A549 (cell line): ENCODE measurements around the gene TMEM19.

Experiments used
- BHLHE40 ChIP-seq: IDR thresholded peaks from 2 replicates; pipeline ENCODE4 v1.6.1; 2012; ENCODE audit warnings: low read depth, low read length, inconsistent platforms
- CHD2 ChIP-seq: fragments of 150-350 bp; IDR thresholded peaks from 2 replicates; pipeline ENCODE4 v1.6.1; 2014; ENCODE audit warnings: low read length; ENCODE audit not compliant: partially characterized antibody
- CTCF ChIP-seq: fragments of >200 bp; sonication (Bioruptor Twin); formaldehyde crosslinking; IDR thresholded peaks from 3 replicates; pipeline ENCODE4 v1.5.1; 2016
- KDM5A ChIP-seq: fragments of 200-600 bp; sonication (generic); IDR thresholded peaks from 2 replicates; pipeline ENCODE4 v1.6.1; 2016; ENCODE audit warnings: antibody characterized with exemption, mild to moderate bottlenecking
- POLR2A ChIP-seq: IDR thresholded peaks from 2 replicates; pipeline ENCODE4 v1.6.1; 2012; ENCODE audit warnings: mild to moderate bottlenecking, low read length
- RAD21 ChIP-seq, 2 experiments: fragments of >200 bp in 1 of 2; sonication (Bioruptor Twin) in 1 of 2; formaldehyde crosslinking in 1 of 2; IDR thresholded peaks in 1 of 2; conservative IDR thresholded peaks in 1 of 2; 2 replicates in 1 of 2; 3 replicates in 1 of 2; pipeline ENCODE4 v1.6.1; 2012 to 2018; ENCODE audit warnings: inconsistent platforms in 1 of 2
- REST ChIP-seq: fragments of 200-600 bp; sonication (generic); IDR thresholded peaks from 2 replicates; pipeline ENCODE4 v1.6.1; 2016; ENCODE audit warnings: antibody characterized with exemption, mild to moderate bottlenecking, moderate library complexity

- no peak for TF ChIP-seq CTCF
- TF ChIP-seq BHLHE40, result no peak
- TF ChIP-seq REST, result no peak
- no peak for TF ChIP-seq POLR2A
- no peak for TF ChIP-seq KDM5A
- TF ChIP-seq CHD2, result no peak
- no peak for TF ChIP-seq RAD21 (conservative IDR thresholded peaks at IDR 0.05 in 1 of 2, IDR thresholded peaks at IDR 0.05 in 1 of 2)
Observed at GRCh38 chr12:71748081-71748850, 62.4 kb downstream of the TMEM19 start.
